Right renal pelvis (tissue), 4 donors: ENCODE measurements around the gene ST6GALNAC1. TPM values are rescaled to one million over a fixed set of nuclear protein-coding genes. Genes with fewer than 3 reads are reported as not detected.
"Not testable (repeated sequence)": the region's sequence is repeated elsewhere in the genome, so short reads cannot be mapped to it uniquely, and the experiment has no call there.

ENCODE experiments used
- DNase-seq, 4 donors: peaks; one replicate each; pipeline ENCODE4 v3.0.0-alpha.2; 2013; ENCODE audit warnings: low read depth in 4 of 4, low spot score in 3 of 4, missing footprints in 1 of 4
- polyA plus RNA-seq, 4 donors: library from polyadenylated mRNA; unstranded; fragments of 120-200 nt; gene quantifications; one replicate each; pipeline ENCODE4 v1.2.1, GENCODE V29; 2013; ENCODE audit not compliant: insufficient read length in 4 of 4

ST6GALNAC1 gene
- polyA plus RNA-seq, 4 donors: 0.24 to 0.37 (median 0.32) TPM

GRCh38 chr17:76644995-76645394 lies 1.4 kb upstream of the ST6GALNAC1 start:
- no peak for DNase-seq

DNA sequence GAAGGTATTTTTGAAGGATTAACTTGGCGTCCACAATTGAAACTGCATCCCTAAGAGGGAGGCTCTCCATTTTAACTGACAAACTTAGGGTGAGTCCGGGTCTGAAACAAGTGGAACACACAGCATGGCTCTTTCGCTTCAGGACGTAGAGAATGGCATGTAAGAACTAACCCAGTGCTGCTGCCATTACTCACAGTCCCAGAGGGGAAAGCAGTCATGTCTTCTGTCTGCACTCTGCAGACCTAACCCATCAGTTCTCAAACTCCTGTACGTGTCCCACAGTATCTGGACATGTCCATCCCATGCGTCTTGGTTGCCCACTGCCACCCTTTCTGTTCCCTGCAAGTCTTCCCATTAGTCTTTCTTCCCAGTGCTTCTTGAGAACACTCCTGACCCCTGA lies 563 bp downstream of the ST6GALNAC1 start:
- DNase-seq: no peak

- no peak for DNase-seq
Observed at GRCh38 chr17:76642032-76642561, 1.5 kb downstream of the ST6GALNAC1 start.

- DNase-seq: no peak
Observed at GRCh38 chr17:76641501-76641900, 2.1 kb downstream of the ST6GALNAC1 start.

GRCh38 chr17:76640550-76641380 lies 2.8 kb downstream of the ST6GALNAC1 start:
- no peak for DNase-seq

GRCh38 chr17:76638263-76638662 lies 5.3 kb downstream of the ST6GALNAC1 start:
- no peak for DNase-seq

GRCh38 chr17:76636486-76637206 lies 6.9 kb downstream of the ST6GALNAC1 start:
- DNase-seq: not testable (repeated sequence)

DNA sequence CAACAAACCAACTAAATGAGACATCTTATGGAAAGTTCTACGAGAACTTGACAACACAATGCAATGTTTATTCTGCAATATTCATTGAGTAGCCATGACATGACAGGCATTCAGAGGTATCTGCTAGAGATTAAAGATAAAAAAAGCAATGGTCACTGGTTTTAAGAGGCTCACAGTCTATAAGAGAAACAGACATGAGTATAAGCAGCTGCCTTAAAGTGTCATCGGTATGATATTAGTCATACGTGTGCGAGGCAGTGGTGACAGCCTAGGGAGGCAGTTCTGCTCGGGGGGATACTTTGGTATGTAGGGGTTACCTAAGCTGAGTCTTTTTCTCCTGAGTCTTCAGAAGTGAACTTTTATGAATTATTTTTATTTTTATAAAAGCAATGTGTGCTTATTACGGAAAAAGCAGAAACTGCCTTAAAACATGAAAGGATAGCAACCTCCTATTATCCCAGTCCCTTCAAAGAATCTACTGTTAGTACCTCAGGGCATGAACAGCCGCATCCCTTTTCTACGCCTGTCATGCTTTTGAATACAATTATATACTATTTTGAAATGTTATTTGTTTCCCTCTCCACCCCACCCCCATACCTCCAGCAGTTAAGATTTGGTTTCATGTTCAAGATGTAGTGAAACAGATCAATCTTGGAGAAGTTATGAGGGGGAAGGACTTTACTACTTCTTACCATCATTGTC lies 7.7 kb downstream of the ST6GALNAC1 start:
- no peak for DNase-seq

DNA sequence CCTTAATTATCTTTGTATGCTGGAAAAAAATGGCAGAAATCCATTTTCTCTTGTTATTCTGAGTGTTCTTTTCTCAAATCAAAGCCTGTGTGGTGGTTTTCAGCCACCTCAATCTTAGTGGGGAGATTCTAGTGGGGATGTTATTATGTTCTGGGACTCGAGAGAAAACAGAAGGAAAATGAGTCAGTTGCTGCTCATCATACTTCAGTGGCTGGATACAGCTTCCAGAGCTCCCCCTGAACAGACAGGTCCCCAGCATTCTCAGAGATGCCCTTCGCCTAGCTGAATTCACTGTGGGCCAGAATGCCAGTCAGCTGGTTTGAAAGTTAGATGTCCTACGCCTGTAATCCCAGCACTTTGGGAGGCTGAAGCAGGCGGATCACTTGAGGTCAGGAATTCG lies 8.5 kb downstream of the ST6GALNAC1 start:
- no peak for DNase-seq

DNA sequence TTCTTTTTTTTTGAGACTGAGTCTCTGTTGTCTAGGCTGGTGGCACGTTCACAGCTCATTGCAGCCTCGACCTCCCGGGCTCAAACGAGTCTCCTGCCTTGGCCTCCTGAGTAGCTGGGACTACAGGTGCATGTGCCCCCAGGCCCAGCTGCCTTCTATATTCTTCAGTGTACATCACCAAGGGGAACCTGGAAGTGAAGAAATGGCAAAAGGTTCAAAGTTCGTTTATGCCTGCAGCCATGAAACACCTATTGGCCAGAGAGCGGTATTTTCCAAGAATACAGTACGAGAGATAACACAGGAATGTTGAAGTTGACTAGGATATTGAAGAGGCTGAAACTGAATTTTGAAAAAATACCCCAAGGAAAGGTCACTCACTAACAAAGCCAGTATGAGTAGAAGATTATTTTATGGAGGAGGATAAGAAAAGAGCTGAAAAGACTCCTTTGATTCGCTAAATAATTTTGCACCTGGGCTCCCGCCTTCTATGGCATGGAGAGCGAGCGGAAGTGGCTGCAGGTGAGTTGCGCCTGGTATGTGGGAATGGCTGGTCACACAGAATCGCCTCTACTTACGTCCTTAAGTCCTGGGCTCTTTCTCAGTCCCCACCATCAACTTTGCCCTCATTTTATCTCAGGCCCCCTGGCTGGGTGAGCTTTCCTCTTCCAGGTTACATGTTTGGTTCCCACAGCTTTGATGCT lies 9.8 kb downstream of the ST6GALNAC1 start:
- DNase-seq: no peak

GRCh38 chr17:76631821-76632565 lies 11.6 kb downstream of the ST6GALNAC1 start:
- DNase-seq: no peak

DNA sequence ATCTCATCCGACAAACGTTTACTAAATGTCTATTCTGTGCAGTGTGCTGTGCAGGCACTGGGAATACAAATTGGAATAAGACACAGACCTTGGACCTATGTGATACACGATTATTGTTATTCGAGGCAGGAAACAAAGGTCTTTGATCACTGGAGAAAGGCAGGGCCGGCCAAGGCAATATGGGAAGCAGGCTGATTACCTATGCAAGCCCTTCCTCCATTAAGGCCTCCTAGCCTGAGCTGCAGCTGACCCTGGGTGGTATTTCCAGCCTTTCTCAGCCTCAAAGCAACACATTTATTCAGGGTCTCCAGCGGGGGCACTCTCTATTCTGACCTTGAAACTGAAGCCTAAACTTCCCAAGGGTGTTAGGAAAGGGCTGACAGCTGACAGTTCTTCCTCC lies 13.4 kb downstream of the ST6GALNAC1 start:
- no peak for DNase-seq

GRCh38 chr17:76627510-76627909 lies 16.0 kb downstream of the ST6GALNAC1 start:
- no peak for DNase-seq

- DNase-seq: no peak
Observed at GRCh38 chr17:76626442-76626841, 17.1 kb downstream of the ST6GALNAC1 start.

GRCh38 chr17:76625496-76625895 lies 18.1 kb downstream of the ST6GALNAC1 start:
- DNase-seq: no peak

DNA sequence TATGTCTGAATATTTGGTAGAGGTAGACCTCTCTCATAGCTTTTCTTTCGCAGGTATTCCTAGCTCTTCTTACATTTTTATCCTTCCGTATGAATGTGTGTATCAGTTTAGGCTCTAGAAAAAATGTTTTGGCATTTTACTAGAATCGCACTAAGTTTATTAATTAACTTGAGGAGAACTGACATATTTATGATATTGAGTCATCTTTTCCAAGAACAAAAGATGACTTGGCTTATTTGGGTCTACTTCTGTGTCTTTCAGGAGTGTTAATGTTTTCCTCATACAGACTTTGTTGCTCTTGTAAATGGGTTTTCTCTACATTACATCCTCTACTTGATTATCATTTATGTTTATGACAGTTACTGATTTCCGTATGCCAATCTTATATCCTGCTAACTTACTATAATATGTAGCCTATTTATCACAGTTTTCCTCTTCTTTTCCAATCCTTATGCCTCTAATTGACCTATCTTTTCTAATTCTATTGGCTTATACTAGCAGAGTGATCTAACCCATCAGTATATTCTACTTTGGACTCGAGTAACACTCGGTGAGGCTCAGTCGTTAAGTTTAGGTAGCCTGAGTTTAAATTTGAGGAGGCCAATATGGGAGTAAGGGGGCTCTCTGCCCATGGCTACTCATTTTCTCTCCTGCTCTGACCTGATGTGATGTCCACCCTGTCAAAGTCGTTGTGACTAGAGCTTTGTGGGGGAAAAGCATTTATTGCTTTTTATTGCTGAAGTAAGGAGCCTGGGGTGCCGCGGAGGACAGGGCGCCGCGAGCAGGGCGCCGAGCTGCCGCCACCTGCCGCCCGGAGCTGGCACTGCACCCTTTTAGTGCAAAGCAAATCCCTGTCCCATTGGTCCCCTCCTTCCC lies 20.0 kb downstream of the ST6GALNAC1 start:
- DNase-seq: peak in 1 of 4 donors; percentile 62

- no peak for DNase-seq
Observed at GRCh38 chr17:76617838-76618237, 25.7 kb downstream of the ST6GALNAC1 start.

- DNase-seq: no peak
Observed at GRCh38 chr17:76614912-76615617, 28.5 kb downstream of the ST6GALNAC1 start.
